GM12801 (cell line): Measurements from ENCODE around the gene USP10.

ENCODE experiments used
- TF ChIP-seq, protein P1 (sequence below): IDR thresholded peaks from one replicate; pipeline ENCODE4 v1.5.1; 2011; ENCODE audit warnings: control low read depth; ENCODE audit not compliant: insufficient read length; ENCODE audit errors: extremely low read depth

The USP10 gene

DNA sequence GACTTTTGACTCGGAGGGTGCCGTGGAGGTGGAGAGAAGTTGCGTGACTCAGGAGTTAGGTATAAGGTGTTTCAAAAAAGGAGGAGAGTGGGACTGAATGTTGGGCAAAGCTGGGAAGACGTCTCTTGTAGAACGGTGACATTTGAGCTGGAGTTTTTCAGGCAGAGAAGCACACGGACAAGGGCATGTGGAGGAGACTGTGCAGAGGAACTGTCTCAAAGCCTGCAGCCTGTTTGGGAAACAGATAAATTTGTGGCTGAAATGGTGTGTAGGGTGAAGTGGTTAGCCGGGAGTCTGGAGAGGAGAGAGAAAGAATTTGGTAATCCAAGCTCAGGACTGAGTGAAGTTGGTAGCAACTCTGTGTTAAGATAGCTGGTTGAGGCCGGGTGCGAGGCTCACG is 9.8 kb downstream of the USP10 start:
- TF ChIP-seq, protein P1, sequence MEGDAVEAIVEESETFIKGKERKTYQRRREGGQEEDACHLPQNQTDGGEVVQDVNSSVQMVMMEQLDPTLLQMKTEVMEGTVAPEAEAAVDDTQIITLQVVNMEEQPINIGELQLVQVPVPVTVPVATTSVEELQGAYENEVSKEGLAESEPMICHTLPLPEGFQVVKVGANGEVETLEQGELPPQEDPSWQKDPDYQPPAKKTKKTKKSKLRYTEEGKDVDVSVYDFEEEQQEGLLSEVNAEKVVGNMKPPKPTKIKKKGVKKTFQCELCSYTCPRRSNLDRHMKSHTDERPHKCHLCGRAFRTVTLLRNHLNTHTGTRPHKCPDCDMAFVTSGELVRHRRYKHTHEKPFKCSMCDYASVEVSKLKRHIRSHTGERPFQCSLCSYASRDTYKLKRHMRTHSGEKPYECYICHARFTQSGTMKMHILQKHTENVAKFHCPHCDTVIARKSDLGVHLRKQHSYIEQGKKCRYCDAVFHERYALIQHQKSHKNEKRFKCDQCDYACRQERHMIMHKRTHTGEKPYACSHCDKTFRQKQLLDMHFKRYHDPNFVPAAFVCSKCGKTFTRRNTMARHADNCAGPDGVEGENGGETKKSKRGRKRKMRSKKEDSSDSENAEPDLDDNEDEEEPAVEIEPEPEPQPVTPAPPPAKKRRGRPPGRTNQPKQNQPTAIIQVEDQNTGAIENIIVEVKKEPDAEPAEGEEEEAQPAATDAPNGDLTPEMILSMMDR: no peak

DNA sequence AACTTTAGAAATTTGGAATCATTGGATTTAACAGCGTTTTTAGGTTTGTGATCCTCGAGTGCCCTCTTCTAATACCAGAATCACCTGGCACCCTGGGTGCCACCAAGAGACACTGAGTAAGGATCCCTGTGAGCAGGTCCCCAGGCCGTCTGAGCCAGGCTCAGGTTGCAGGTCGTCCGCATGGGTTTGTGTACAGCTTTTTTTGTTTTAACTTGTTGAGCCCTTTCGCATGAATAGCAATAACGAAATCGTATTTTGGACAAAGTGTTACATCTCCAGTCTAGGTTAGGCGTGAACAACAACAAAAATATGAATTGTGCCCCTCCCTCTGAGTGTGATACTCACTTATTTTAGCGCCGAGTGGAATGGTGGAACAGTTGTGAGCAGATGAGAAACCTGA is 10.9 kb downstream of the USP10 start:
- TF ChIP-seq, protein P1: no peak

DNA sequence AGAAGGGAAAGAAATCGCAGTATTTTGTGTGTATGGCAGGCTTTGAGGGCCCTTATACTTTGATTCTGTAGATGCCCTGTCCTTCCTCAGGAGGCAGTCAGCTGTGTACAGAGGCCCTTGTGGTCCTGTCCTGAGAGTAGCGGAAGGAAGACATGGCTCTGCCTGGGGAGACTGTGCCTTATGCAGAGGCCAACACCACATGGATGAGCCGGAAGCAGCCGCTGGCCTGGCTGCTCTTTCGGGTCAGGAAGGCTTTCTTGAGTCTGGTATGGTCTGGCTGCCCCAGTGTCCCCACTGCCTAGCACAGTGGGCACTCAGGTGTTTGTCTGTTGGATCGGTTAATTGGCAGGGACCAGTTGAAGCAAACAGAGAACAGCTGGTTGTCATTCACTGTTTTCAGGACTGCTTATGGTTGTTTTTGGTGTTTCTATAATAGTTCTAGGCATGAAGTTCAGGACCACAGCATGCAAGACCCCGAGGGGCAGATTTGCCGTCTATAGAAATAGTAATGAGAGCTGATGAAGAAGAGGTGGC is 12.4 kb downstream of the USP10 start:
- TF ChIP-seq, protein P1: no peak

DNA sequence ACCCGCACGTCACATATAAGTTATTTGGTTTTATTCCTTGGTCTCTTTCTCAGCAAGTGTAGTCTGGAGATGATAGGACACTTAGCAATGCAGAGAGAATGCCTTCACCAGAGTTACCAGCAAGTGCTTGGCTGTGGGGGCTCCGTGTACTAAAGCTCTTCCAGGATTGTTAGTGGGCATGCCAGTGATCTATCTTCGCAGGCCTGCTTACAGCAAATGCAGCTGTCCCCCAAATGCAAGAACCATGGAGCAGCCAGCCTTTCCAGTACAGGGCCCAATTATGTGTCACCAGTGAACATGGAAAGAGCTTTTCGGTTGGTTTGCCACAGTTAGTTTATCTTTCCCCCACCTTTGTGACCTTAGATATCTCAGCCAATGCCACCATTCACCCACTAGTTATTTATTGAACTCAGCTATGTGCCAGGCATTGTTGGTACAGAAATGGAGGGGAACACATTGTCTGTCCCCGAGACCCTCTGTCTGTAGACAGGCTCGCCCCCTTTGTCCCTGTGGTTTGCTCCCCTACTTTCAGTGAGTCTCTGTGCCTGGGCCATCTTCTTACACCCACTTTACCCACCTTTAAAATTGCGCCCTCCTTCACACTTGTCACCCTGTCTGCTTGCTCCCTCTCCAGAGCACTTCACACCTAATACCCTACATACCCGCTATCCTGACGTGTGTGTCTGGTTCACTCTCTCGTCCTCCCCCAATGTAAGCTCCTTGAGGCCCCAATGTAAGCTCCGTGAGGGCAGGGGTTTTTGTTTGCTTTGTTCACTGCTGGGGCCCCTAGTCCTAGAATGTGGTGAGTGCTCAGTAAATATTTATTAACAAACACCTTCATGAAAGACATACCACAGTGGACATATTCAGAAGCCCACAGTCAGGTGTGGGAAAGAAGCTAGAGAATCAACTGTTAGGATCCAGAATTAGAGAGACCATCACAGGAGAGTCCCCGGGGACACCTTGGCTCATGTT is 13.3 kb downstream of the USP10 start:
- TF ChIP-seq, protein P1: no peak

DNA sequence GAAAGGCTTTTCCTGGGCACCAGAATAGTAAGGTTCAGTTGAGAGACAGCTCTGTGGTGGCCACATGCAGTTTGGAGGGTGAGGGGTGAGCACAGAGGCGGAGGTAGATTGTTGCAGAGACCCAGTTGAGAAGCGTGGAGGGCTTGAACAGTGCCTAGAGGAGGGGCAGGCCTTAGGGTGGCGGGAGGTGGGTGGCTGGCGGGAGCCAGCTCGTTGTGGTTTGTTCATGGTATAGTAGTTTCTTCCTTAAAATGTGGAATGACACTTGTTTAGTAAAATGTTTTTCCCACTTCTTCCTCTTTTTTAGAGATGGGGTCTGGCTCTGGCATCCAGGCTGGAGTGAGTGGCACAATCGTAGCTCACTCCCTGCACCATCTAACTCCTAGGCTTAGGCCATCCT is 14.2 kb downstream of the USP10 start:
- TF ChIP-seq, protein P1: no peak

DNA sequence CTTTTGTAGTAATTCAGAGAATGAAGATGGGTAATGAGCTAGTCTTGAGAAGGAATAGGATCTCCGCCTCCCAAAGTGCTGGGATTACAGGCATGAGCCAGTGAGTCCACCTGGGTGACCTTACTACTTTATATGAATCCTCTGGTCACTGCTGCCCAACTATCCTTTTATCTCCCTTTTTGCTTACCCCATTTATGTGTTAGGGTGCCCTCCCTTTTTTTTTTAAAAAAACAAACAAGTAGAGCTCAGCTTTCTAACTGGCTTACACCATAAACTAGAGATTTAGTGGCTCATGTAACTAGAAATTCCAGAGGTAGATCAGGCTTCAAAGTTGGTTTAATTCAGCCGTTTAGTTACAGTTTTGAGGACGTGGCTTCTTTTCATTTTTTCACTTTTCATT is 15.6 kb downstream of the USP10 start:
- TF ChIP-seq, protein P1: no peak

DNA sequence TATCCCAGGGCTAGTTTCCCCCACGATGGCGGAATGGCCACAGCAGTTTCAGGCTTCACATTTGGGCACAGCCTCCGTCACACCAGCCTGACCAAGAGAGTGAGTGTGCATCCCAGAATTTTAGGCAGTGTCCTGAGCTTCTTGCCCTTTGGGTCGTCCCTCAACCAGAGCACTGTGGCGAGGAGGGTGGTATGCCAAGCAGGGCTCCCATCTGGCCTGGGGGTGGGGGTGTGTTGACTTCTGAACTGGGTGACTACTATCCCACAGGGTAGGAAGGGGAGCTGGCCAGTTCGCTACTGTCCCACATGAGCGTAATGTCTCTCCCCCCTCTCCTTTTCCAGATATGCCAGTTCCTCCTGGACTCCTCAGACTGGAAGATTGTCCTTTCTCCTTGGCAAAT is 16.1 kb downstream of the USP10 start:
- TF ChIP-seq, protein P1: no peak
